Stimulated activated CD8-positive, alpha-beta memory T cell treated with anti-CD3 and anti-CD28 coated beads, Interleukin-12 subunit alpha, Interleukin-12 subunit beta, amount 100 ng/mL, for 24 hours (primary cell): ENCODE data around the gene SLC30A1.
"Not testable (repeated sequence)": the region's sequence is repeated elsewhere in the genome, so short reads cannot be mapped to it uniquely, and the experiment has no call there.

Experiments
- DNase-seq: peaks from one replicate; pipeline ENCODE4 v3.0.0-alpha.2; 2020; ENCODE audit errors: extremely low read depth

SLC30A1 gene

DNA sequence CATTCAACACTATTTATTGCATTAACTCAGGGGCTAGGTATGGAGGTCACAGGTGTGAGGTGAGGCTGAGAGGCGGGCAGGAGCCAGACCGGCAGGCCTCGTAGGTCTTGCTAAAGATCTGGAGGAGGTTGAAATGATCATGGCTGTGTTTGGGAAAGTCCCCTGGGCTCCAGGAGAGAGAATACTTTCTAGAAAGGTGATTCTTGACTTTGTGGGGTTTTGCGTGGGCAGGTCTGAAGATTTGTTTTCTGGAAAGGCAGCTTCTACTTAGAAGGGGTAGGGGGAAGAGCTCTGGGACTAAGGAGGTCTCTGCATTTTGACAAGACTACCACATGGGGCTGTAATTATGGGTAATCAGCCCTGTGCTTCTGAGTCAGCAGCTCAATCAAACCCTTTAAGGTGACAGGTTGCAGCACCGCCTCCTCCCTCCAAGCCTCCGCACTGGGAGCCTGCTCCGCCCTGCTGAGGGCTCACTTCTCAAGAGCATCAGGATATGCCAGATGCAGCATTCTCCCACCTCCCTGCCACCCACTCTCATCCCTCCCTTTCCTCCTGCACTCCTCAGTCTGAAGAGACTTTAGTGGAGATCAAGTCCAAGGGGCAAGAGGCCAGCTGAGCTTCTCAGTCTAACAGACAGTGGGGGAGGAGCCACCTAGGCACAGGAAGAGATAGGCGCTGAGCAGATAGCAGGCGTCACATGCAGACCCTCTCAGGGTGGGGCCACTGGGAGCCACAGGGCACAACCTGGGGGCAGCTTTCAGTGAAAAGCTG, 30.5 kb downstream of the SLC30A1 start:
- no peak for DNase-seq

- DNase-seq, result no peak
These were observed 31.3 kb downstream of the SLC30A1 start for GRCh38 chr1:211547710-211548109.

- DNase-seq, result no peak
These were observed 32.4 kb downstream of the SLC30A1 start for GRCh38 chr1:211546543-211546942.

GRCh38 chr1:211543025-211543424, 35.9 kb downstream of the SLC30A1 start:
- DNase-seq, result no peak

DNA sequence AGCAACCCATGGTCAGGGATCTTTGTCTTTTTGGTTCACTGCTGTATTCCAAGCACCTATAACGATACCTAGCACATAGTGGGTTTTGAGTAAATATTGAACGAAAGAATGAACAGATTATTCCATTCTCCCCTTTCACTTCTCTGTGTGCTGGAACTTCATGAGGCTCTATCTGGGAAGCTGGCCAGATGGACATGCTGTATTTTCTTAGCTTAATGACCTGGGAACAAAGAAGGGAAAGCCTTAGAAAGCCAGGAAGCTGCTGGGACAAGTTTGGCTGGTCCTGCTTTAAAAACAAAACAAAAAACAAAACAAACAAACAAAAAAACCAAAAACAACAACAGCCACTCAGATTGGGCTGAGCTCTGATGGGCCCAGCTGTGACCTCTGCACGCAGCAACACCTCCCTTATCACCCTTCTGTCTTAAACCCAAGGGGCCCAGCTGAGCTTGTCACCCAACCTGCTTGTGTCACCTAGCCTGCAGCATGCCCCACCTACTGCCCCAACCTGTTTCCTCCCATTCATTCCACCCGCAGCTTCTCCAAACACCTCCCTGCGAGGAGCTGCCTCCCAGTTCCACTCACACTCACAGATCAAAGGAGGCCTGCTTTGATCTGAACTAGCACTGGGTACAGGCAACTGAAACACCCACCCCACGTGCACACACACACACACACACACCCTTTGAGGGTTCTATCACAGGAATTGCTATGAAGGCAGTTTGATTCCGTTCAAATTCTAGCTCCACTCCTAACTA, 37.1 kb downstream of the SLC30A1 start:
- no peak for DNase-seq

GRCh38 chr1:211541278-211541677, 37.7 kb downstream of the SLC30A1 start:
- no peak for DNase-seq

GRCh38 chr1:211540824-211541223, 38.1 kb downstream of the SLC30A1 start:
- not testable (repeated sequence) for DNase-seq

DNA sequence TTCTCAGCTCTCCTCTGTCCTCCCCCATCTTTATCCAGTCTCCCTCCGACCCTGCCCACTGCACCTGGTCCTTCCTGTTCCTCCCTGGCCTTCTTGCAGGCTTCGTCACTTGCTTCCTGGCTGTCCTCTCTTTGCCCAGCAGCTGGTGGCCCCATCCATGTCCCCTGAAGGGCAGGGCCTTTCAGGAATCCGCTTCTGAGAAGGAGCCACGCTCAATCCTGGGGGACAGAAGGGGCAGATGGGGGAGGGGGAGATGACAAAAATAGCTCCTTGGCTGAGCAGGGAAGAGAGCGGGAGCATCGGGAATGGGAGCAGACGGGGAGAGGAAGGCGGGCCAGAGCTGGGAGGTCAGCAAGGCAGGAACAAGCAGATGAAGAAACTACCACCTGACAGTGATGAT, 40.7 kb downstream of the SLC30A1 start:
- no peak for DNase-seq

DNA sequence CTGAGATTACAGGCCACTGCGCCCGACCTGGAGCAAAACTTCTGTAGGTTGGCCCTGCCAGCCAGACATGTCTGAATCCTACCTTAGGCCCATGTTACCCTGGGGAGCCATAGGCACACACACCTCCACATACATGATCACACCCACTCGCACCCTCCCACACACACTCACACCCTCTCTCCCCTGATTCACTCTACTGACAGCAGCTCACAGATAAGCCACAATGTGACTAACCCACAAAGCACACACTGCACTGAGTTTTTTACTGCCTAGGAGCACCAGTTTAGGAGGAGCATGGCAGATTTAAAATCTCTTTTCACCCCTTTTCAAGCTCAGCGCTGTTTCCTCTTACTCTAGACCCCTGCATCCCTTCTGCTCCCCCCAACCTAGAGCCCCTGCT, 41.7 kb downstream of the SLC30A1 start:
- DNase-seq, result no peak

DNA sequence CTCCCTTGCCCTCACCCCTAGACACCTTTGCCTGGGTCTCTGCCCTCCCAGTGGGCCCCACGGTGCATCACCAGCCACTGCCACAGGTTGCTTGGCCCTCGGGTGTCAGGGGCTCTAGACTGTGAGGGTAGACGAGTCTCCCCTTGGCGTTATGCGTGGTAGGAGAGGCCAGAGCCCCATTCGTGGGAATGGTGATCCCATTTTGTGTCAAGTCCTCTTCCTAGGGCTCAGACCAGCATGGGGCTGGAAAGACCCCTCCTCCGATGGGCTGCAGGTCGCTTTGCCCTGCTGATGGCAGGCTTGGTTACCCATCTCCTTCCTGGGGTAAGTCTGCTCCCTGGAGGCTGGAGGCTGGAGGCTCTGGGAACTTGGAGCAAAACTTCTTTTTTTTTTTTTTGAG, 42.4 kb downstream of the SLC30A1 start:
- DNase-seq, result no peak

- DNase-seq, result no peak
These were observed 43.6 kb downstream of the SLC30A1 start for GRCh38 chr1:211535346-211535745.

- no peak for DNase-seq
These were observed 44.2 kb downstream of the SLC30A1 start for GRCh38 chr1:211534545-211535291.

GRCh38 chr1:211532088-211532444, 46.9 kb downstream of the SLC30A1 start:
- DNase-seq, result no peak

DNA sequence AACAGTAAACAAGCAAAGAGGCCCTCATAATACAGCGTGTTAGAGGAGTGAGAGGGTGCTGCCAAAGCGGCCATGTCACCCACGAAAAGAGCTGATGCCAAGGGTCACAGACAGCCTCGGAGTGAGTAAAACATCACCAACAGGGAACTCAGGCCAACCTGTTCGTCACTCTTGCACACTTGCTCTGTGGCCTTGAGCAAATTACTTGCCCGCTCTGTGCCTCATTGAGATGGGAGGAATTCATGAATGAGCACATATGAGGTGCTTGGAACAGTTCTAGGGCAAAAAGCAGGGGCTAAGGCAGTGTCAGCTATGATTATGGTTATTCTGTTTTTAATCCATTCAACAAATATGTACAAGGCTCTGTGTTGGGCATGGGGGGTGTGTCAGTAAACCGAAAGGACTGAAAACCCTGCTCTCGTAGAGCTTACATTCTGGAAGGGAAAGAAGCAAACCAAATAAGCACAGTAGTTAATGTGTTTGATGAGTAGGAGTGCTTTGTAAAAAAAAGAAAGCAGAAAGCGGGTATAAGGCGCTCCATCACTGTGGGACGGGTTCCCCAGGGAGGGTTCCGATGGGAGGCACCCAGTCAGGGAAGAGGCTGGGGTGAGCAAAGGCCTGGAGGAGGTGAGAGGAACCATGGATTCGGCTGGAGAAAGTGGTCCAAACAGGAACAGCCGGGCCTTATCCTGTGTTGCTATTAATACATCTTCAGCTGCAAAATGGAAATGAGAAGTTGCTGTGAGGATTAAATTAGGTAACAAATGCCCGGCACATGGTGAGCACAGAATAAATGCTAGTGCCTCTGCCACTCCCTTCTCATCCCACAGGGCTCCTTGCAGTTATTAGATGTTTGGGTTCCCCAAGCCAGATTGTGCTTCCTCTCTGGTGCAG, 47.5 kb downstream of the SLC30A1 start:
- no peak for DNase-seq

- no peak for DNase-seq
These were observed 48.9 kb downstream of the SLC30A1 start for GRCh38 chr1:211530102-211530501.

DNA sequence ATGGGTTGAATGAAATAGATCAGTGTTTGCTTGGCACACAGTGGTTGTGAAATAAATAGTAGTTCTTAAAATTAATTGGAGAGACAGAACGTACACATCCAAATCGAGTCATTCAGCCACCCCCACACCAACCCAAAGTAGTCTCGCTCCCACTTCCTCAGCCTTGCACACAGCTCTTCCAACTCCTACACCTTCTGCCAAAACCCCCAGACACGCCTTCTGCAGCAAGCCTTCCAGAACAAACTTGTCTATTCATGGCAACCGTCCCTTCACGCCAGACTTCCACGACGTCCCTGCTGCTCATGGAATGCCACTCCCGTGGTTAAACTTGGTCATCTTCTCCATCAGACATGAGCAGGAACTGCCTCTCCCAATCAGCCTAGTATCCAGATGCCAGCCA, 49.5 kb downstream of the SLC30A1 start:
- DNase-seq, result no peak

DNA sequence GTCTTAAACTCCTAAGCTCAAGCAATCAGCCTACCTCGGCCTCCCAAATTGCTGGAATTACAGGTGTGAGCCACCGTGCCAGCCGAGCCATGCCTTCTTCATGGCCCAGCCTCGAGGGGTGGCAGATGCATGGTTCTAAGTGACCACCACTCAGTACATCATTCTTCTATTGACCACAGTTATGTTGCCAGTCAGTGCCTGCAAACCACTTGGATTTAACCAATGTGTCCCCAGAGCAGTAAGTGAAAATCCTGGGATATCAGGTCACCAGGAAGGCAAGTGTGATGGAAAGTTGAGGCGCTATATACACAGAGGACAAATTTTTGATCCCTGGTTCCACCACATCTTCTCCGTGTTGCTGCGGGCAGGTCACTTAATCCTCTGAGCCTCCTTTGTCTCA, 50.0 kb downstream of the SLC30A1 start:
- DNase-seq, result no peak

- no peak for DNase-seq
These were observed 51.1 kb downstream of the SLC30A1 start for GRCh38 chr1:211527888-211528287.

GRCh38 chr1:211527006-211527405, 52.0 kb downstream of the SLC30A1 start:
- DNase-seq, result no peak

DNA sequence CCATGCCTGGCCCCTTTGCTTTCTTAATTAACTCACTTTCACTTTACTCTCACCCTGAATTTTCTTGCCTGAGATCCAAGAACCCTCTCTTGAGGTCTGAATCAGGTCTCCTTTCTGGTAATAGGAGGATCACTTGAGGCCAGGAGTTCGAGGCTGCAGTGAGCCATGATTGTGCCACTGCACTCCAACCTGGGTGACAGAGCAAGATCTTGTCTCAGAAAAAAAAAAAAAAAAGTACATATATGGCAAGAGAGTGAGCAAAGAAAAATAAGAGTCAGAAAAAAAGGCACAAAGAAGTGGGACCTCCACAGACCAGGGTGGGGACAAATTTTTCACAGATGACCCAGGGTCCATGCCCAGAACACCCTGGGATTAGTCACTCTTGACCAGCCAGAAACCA, 52.9 kb downstream of the SLC30A1 start:
- no peak for DNase-seq

GRCh38 chr1:211525101-211525676, 53.8 kb downstream of the SLC30A1 start:
- no peak for DNase-seq
